ENCODE results near the gene NPEPL1. TPM values are rescaled to one million over a fixed set of nuclear protein-coding genes. Genes with fewer than 3 reads are reported as not detected.
"Not testable (repeated sequence)": the region's sequence is repeated elsewhere in the genome, so short reads cannot be mapped to it uniquely, and the experiment has no call there.

The NPEPL1 gene
- total RNA-seq, 1 experiment from 2014 or later = 41.9 TPM

GRCh38 chr20:58647796-58648501, 44.7 kb upstream of the NPEPL1 start:
- no peak for TF ChIP-seq CTCF (IDR thresholded peaks at IDR 0.05; ENCODE audit: insufficient read depth in 1 of 2, low read depth in 1 of 2, low read length in 1 of 2, severe bottlenecking in 1 of 2, unreplicated experiment in 1 of 2)
- Mint-ChIP-seq H3K4me3 (ENCODE audit: unreplicated experiment) (no peak overlapping the region), H3K36me3 (ENCODE audit: insufficient read depth, unreplicated experiment) (peaks cover 17% of the 10 kb centered on the region), H3K9me3 (ENCODE audit: unreplicated experiment) (no peaks in the 10 kb centered on the region), H3K27me3 (ENCODE audit: insufficient read depth, unreplicated experiment) (peaks cover 3% of the 10 kb centered on the region), H3K27ac (ENCODE audit: unreplicated experiment) (no peak overlapping the region), H3K4me1 (ENCODE audit: low read depth, unreplicated experiment) (peaks cover 12% of the 10 kb centered on the region)
- DNase-seq = no peak
- POLR2A ChIA-PET = no interaction called here
- H3K9me3 ChIP-seq = no peaks in the 10 kb centered on the region
- no TSS peak for BruUV-seq (replicated peaks)
- no peak overlapping the region for H3K4me3 ChIP-seq (ENCODE audit: low read depth, low read length)
- H3K27me3 ChIP-seq (replicated peaks; ENCODE audit: control insufficient read depth, insufficient read depth, low read length) = no peaks in the 10 kb centered on the region
- CTCF ChIA-PET = interaction anchor here (1.1 kb wide), 1 partner anchor 222 kb away, joined by 5 read pairs; no protein-coding TSS in a partner anchor
- peaks cover 18% of the 10 kb centered on the region for H3K4me1 ChIP-seq
- intact Hi-C loops (cut with micrococcal nuclease; ENCODE audit: unreplicated experiment) = no loop called here
- H3K36me3 ChIP-seq (ENCODE audit: control insufficient read depth, insufficient read depth, low read length) = no peaks in the 10 kb centered on the region

- H3K4me1 Mint-ChIP-seq (ENCODE audit: low read depth, unreplicated experiment) = peaks cover 16% of the 10 kb centered on the region
- H3K9me3 ChIP-seq; BruUV-seq (replicated peaks); H3K27me3 ChIP-seq (replicated peaks; ENCODE audit: control insufficient read depth, insufficient read depth, low read length); POLR2A ChIA-PET; intact Hi-C loops (cut with micrococcal nuclease; ENCODE audit: unreplicated experiment); H3K9me3 Mint-ChIP-seq (ENCODE audit: unreplicated experiment); H3K4me3 ChIP-seq (ENCODE audit: low read depth, low read length); DNase-seq; H3K36me3 ChIP-seq (ENCODE audit: control insufficient read depth, insufficient read depth, low read length); H3K27me3 Mint-ChIP-seq (ENCODE audit: insufficient read depth, unreplicated experiment): not testable (repeated sequence)
- peaks cover 22% of the 10 kb centered on the region for H3K36me3 Mint-ChIP-seq (ENCODE audit: insufficient read depth, unreplicated experiment)
- H3K4me1 ChIP-seq = peaks cover 23% of the 10 kb centered on the region
- H3K4me3 Mint-ChIP-seq (ENCODE audit: unreplicated experiment) = peak overlapping the region; percentile 52
- CTCF ChIA-PET = interaction anchor here (0.7 to 1.1 kb wide), 2 partner anchors 64 to 222 kb away, joined by 3 to 5 read pairs; no protein-coding TSS in a partner anchor
- peak overlapping the region; percentile 44 for H3K27ac Mint-ChIP-seq (ENCODE audit: unreplicated experiment)
These were observed 44.1 kb upstream of the NPEPL1 start for GRCh38 chr20:58648502-58648825.

GRCh38 chr20:58649288-58650180, 43.1 kb upstream of the NPEPL1 start:
- no peaks in the 10 kb centered on the region for H3K9me3 ChIP-seq
- Mint-ChIP-seq H3K4me1 (ENCODE audit: low read depth, unreplicated experiment) (peaks cover 16% of the 10 kb centered on the region), H3K36me3 (ENCODE audit: insufficient read depth, unreplicated experiment) (peaks cover 22% of the 10 kb centered on the region), H3K27ac (ENCODE audit: unreplicated experiment) (peak overlapping the region; percentile 44), H3K4me3 (ENCODE audit: unreplicated experiment) (peak overlapping the region; percentile 52), H3K27me3 (ENCODE audit: insufficient read depth, unreplicated experiment) (no peaks in the 10 kb centered on the region), H3K9me3 (ENCODE audit: unreplicated experiment) (no peaks in the 10 kb centered on the region)
- no peaks in the 10 kb centered on the region for H3K36me3 ChIP-seq (ENCODE audit: control insufficient read depth, insufficient read depth, low read length)
- POLR2A ChIA-PET = interaction anchor here (0.7 kb wide), 1 partner anchor 442 kb away, joined by 6 read pairs; no protein-coding TSS in a partner anchor
- CTCF ChIA-PET = interaction anchor here (0.5 to 0.6 kb wide), 4 partner anchors 9 to 412 kb away, joined by 3 to 8 read pairs (median 4); no protein-coding TSS in a partner anchor
- no TSS peak for BruUV-seq (replicated peaks)
- peak overlapping the region; percentile 69 for H3K4me3 ChIP-seq (ENCODE audit: low read depth, low read length)
- intact Hi-C loops (cut with micrococcal nuclease; ENCODE audit: unreplicated experiment) = loop anchor here (2.0 to 5.0 kb wide), 5 partner anchors 43 to 413 kb away; partner anchors contain the start of genes GNAS, GNAS-AS1 and NPEPL1
- no peak for TF ChIP-seq CTCF (IDR thresholded peaks at IDR 0.05; ENCODE audit: insufficient read depth in 1 of 2, low read depth in 1 of 2, low read length in 1 of 2, severe bottlenecking in 1 of 2, unreplicated experiment in 1 of 2)
- H3K4me1 ChIP-seq = peaks cover 23% of the 10 kb centered on the region
- no peak for DNase-seq
- no peaks in the 10 kb centered on the region for H3K27me3 ChIP-seq (replicated peaks; ENCODE audit: control insufficient read depth, insufficient read depth, low read length)

All from Caco-2 (cell line).